Gastroesophageal sphincter (tissue), 3 donors: ENCODE measurements around the gene ANKRD65.

Source experiments
- EP300 ChIP-seq: sonication (generic); formaldehyde crosslinking; IDR thresholded peaks from one replicate; pipeline ENCODE4 v1.6.1; 2017; ENCODE audit warnings: antibody characterized with exemption, mild to moderate bottlenecking
- POLR2A ChIP-seq, 2 donors: fragments of 450-650 bp; IDR thresholded peaks; one replicate each; pipeline ENCODE4 v1.6.1; 2017; ENCODE audit warnings: antibody characterized with exemption in 2 of 2, mild to moderate bottlenecking in 2 of 2, moderate library complexity in 1 of 2
- TF ChIP-seq, protein P1 (sequence below), 4 experiments: fragments of 200-600 bp in 2 of 4; fragments of 450-650 bp in 2 of 4; sonication (generic) in 1 of 4; IDR thresholded peaks; one replicate each; pipeline ENCODE4 v1.5.1; 2017 to 2019; ENCODE audit warnings: antibody characterized with exemption in 4 of 4, mild to moderate bottlenecking in 2 of 4, moderate library complexity in 2 of 4

DNA sequence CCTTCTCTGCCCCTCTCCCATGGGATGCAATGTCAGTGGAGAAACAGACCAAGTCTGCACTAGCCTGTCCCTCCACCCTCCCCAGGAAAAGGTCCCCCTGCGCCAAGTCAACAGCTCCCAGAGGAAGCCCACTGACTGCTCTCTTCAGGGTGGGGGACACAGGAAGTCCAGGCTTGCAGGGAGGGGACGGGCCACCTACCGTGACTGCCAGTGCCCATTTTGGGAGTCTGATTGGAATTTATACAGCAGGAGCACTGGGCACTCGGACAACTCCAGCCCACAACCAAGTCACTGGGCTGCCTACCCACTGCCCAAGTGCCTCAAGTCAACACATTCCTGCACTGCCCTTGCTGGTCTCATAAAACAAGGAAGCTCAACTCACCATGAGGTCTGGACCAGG, 28.1 kb downstream of the ANKRD65 start:
- TF ChIP-seq, protein P1, sequence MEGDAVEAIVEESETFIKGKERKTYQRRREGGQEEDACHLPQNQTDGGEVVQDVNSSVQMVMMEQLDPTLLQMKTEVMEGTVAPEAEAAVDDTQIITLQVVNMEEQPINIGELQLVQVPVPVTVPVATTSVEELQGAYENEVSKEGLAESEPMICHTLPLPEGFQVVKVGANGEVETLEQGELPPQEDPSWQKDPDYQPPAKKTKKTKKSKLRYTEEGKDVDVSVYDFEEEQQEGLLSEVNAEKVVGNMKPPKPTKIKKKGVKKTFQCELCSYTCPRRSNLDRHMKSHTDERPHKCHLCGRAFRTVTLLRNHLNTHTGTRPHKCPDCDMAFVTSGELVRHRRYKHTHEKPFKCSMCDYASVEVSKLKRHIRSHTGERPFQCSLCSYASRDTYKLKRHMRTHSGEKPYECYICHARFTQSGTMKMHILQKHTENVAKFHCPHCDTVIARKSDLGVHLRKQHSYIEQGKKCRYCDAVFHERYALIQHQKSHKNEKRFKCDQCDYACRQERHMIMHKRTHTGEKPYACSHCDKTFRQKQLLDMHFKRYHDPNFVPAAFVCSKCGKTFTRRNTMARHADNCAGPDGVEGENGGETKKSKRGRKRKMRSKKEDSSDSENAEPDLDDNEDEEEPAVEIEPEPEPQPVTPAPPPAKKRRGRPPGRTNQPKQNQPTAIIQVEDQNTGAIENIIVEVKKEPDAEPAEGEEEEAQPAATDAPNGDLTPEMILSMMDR (IDR thresholded peaks at IDR 0.05): no peak
- TF ChIP-seq POLR2A (IDR thresholded peaks at IDR 0.05) (no peak), EP300 (no peak)
